D721Med (cell line): ENCODE measurements around the gene LSAMP.

Source experiments
- DNase-seq: peaks from one replicate; pipeline ENCODE4 v3.0.0; 2011; ENCODE audit warnings: low spot score; ENCODE audit not compliant: insufficient read length
- FAIRE-seq: peaks from 2 replicates; lab custom pipeline; 2011; peaks lifted over from hg19 to GRCh38; lab: Jason Lieb, UNC
- TF ChIP-seq, protein P1 (sequence below): IDR thresholded peaks from 2 replicates; pipeline ENCODE4 v1.5.1; 2012; ENCODE audit warnings: mild to moderate bottlenecking, control low read depth; ENCODE audit not compliant: insufficient read depth; ENCODE audit errors: missing control alignments

LSAMP gene

DNA sequence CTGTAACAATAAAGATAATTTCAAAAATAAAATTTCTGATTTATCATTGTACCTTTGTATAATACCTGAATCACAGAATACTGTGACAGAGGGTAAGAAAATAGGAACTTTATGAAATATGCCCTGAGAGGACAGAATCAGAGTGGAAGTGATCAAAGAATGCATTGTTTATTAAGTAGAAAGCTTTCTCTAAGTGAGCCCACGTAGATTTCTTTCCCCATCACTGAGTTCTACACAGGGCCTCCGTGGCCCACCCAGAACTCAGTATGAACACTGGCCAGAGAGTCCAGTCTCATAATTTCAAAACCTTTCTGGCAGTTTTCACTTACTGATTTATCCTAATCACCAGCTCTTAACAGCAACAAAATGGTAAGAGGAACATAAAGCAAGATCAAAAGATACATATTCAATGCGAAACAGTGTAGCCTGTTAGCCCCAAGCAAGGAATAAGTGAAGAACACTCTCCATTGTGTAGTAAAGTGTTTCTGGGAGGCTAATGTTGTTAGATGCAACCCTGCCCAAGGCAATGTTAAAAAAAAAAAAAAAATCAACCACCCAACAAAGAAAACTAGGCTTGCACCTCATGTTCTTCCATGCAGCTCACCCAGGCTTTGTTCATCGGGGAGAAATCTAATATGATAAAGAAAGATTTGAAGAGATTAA is 341.3 kb downstream of the LSAMP start:
- no peak for FAIRE-seq
- DNase-seq, result no peak
- TF ChIP-seq, protein P1, sequence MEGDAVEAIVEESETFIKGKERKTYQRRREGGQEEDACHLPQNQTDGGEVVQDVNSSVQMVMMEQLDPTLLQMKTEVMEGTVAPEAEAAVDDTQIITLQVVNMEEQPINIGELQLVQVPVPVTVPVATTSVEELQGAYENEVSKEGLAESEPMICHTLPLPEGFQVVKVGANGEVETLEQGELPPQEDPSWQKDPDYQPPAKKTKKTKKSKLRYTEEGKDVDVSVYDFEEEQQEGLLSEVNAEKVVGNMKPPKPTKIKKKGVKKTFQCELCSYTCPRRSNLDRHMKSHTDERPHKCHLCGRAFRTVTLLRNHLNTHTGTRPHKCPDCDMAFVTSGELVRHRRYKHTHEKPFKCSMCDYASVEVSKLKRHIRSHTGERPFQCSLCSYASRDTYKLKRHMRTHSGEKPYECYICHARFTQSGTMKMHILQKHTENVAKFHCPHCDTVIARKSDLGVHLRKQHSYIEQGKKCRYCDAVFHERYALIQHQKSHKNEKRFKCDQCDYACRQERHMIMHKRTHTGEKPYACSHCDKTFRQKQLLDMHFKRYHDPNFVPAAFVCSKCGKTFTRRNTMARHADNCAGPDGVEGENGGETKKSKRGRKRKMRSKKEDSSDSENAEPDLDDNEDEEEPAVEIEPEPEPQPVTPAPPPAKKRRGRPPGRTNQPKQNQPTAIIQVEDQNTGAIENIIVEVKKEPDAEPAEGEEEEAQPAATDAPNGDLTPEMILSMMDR, result no peak

DNA sequence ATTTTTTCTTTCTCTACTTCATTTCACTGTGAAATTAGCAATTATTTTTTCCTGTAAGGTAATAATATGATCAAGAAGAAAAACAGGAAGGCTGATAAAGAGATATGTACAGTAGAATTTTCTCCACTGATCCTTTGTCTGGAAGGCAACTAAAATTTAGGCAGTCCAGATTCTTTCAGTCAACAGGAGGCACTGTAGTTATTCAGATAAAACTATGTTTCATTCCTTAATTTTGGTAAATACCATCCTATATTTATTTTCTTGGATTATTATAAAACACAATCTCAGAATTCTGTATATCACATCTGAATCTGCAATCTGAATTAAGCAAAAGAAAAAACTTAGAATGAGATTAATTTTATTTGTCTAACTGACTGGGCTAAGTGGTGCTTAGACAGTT is 343.2 kb downstream of the LSAMP start:
- TF ChIP-seq, protein P1, result no peak
- FAIRE-seq (no peak), DNase-seq (no peak)

DNA sequence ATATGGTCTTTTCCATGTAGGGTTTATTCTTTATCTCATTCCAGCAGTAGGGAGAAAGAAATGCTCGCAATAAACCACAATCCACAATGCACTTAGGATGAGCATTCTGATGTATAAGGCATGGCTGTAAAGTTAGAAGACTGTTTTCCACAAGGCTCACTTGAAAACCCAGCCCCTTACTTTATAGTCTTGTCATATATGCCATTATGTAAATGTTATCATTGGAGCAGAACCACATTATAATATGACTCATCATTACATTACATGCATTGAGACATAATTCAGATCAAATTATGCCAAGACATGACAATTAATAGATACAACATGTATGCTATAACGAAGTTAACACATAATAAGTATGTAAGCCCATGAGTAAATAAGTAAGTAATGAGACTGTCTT is 348.1 kb downstream of the LSAMP start:
- no peak for DNase-seq
- TF ChIP-seq, protein P1, result no peak
- no peak for FAIRE-seq

DNA sequence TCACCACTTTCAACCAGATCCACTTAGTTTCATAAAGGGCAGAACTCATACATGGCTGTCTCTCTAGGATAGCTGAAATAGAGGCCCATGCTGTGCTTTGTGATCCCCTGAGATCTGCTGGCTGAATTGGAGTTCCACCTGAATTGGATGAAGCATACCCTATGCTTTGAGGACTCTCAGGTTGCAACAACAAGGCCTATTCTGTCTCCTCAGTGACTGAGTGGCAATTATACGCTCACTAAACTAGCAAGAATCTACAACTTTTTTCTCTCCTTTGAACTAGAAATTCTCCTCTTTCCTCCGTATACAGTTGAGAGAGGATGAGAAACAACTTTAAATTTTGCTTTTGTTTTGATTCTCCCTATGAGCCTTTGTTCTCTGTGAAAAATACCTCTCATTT is 348.7 kb downstream of the LSAMP start:
- DNase-seq (no peak), FAIRE-seq (no peak)
- TF ChIP-seq, protein P1, result no peak

DNA sequence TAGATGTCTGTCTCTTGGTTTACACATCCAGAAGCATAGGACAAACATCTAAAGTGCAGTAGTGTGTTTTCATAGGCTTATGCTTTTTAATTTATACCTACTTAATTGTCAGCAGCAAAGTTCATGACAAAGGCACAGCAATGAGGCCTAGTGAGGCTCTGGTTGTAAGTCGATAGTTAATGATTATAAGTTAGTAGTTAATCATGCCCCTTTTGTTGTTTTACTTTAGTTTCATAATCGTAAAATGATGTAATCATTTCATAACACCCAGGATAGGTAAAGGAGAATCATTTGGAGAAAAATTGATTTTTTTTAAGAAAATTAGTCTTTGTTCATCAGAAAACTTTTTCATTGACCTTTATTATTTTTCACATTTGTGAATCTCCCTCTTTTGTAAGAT is 351.9 kb downstream of the LSAMP start:
- FAIRE-seq (no peak), DNase-seq (no peak)
- TF ChIP-seq, protein P1, result no peak

DNA sequence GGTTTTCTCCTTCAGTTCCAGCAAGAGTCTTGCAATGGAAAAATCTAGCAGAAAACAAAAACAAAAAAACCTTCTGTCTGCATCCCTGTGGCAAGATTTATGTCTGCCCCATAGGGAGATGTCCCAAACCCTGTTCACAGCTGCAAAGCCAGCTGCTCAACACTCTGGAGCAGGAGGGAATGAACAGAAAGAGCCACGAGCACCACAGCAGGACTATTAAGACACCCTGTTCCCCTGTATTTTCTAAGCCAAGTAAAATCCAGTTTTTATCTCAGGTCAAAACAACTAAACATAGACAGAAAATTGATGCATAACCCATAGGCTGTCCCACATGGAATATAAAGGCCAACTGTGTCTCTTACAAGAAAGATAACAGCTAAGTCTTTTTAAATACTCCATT is 357.9 kb downstream of the LSAMP start:
- DNase-seq (no peak), FAIRE-seq (no peak)
- TF ChIP-seq, protein P1, result no peak

DNA sequence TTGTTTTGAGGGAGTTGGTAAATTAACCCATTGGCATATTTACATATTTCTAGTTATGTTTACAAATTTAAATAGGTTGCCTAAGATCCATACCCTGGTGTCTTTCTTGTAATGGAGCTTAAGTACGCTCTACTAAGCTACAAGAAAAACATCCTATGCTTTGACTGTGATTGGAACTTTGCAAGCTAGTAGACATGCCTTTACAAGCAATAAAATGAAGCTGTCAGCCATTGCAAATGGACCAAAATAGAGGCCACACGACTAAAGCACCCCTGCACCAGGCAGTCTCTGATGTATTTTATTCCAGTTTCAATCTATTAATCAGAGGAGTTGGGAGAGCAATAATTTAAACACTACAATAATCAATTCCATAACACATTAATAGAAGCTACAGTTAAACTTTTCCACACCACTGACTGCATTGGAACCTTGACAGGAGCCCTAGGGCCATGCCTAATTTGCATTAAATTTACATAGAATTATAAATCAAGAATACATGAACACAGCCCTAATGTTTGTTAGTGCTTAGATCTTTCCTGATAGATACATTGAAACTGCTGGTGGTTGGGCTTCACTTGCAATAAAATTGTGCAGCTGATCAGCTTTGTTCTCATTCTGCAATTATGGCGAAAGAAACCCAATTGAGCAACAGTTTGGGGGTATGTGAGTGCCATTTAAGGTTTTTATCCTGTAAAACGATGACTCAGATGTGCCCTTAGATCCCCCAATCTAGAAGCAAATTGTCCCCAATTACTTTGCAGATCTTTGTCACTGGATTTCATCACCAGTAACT is 360.1 kb downstream of the LSAMP start:
- FAIRE-seq, result no peak
- DNase-seq, result no peak
- TF ChIP-seq, protein P1, result no peak
